ENCODE data around the gene MYB. TPM values are rescaled to one million over a fixed set of nuclear protein-coding genes. Genes with fewer than 3 reads are reported as not detected.

The MYB gene
- total RNA-seq, 1 experiment from 2014 or later = 8.3 TPM

DNA sequence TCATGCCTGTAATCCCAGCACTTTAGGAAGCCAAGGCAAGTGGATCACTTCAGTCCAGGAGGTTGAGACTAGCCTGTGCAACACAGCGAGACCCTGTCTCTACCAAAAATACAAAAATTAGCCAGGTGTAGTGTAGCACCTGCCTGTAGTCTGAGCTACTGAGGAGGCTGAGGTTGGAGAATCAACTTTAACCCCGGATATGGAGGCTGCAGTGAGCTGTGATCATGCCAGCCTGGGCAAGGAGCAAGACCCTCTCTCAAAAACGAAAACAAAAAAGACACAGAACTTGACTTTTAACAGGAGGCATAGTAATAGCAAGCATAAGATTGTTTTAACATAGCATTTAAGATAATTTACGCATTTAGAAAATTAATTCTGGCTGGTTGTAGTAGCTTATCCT lies 32.5 kb downstream of the MYB start:
- Histone ChIP-seq H3K9me3 (ENCODE audit: low read depth, low read length, poor library complexity, severe bottlenecking) (no peaks in the 10 kb centered on the region), H3K4me3 (ENCODE audit: low read depth, low read length, poor library complexity, severe bottlenecking) (no peak overlapping the region), H3K27ac (ENCODE audit: low read depth, low read length, poor library complexity, severe bottlenecking) (no peak overlapping the region), H3K27me3 (replicated peaks; ENCODE audit: insufficient read depth, low read depth, low read length, poor library complexity) (no peaks in the 10 kb centered on the region), H3K4me1 (ENCODE audit: insufficient read depth, low read length, poor library complexity, severe bottlenecking) (peaks cover 5% of the 10 kb centered on the region), H3K36me3 (ENCODE audit: insufficient read depth, low read length, poor library complexity, severe bottlenecking) (no peaks in the 10 kb centered on the region)
- intact Hi-C loops (cut with micrococcal nuclease; ENCODE audit: unreplicated experiment) = no loop called here
- no peak for TF ChIP-seq EZH2 (IDR thresholded peaks at IDR 0.05; ENCODE audit: borderline replicate concordance, low read depth, low read length, poor library complexity, severe bottlenecking)
- TF ChIP-seq, protein P1, sequence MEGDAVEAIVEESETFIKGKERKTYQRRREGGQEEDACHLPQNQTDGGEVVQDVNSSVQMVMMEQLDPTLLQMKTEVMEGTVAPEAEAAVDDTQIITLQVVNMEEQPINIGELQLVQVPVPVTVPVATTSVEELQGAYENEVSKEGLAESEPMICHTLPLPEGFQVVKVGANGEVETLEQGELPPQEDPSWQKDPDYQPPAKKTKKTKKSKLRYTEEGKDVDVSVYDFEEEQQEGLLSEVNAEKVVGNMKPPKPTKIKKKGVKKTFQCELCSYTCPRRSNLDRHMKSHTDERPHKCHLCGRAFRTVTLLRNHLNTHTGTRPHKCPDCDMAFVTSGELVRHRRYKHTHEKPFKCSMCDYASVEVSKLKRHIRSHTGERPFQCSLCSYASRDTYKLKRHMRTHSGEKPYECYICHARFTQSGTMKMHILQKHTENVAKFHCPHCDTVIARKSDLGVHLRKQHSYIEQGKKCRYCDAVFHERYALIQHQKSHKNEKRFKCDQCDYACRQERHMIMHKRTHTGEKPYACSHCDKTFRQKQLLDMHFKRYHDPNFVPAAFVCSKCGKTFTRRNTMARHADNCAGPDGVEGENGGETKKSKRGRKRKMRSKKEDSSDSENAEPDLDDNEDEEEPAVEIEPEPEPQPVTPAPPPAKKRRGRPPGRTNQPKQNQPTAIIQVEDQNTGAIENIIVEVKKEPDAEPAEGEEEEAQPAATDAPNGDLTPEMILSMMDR (conservative IDR thresholded peaks at IDR 0.05; ENCODE audit: low read depth, low read length) = no peak
- BruUV-seq (replicated peaks) = no TSS peak
- CTCF ChIA-PET = no interaction called here
- no peak for DNase-seq (ENCODE audit: low spot score)
- POLR2A ChIA-PET (ENCODE audit: low non-redundant PET) = no interaction called here

GRCh38 chr6:135215160-135215559 lies 34.1 kb downstream of the MYB start:
- no TSS peak for BruUV-seq (replicated peaks)
- TF ChIP-seq, protein P1 (conservative IDR thresholded peaks at IDR 0.05; ENCODE audit: low read depth, low read length) = no peak
- TF ChIP-seq EZH2 (IDR thresholded peaks at IDR 0.05; ENCODE audit: borderline replicate concordance, low read depth, low read length, poor library complexity, severe bottlenecking) = no peak

GRCh38 chr6:135215563-135215962 lies 34.5 kb downstream of the MYB start:
- no peak overlapping the region for H3K27ac ChIP-seq (ENCODE audit: low read depth, low read length, poor library complexity, severe bottlenecking)
- intact Hi-C loops (cut with micrococcal nuclease; ENCODE audit: unreplicated experiment) = no loop called here
- ChIA-PET CTCF (no interaction called here), POLR2A (ENCODE audit: low non-redundant PET) (no interaction called here)
- no peak overlapping the region for H3K4me3 ChIP-seq (ENCODE audit: low read depth, low read length, poor library complexity, severe bottlenecking)
- no peak for TF ChIP-seq EZH2 (IDR thresholded peaks at IDR 0.05; ENCODE audit: borderline replicate concordance, low read depth, low read length, poor library complexity, severe bottlenecking)
- TF ChIP-seq, protein P1 (conservative IDR thresholded peaks at IDR 0.05; ENCODE audit: low read depth, low read length) = no peak
- H3K9me3 ChIP-seq (ENCODE audit: low read depth, low read length, poor library complexity, severe bottlenecking) = no peaks in the 10 kb centered on the region
- DNase-seq (ENCODE audit: low spot score) = no peak
- no peaks in the 10 kb centered on the region for H3K36me3 ChIP-seq (ENCODE audit: insufficient read depth, low read length, poor library complexity, severe bottlenecking)
- H3K4me1 ChIP-seq (ENCODE audit: insufficient read depth, low read length, poor library complexity, severe bottlenecking) = peaks cover 5% of the 10 kb centered on the region
- H3K27me3 ChIP-seq (replicated peaks; ENCODE audit: insufficient read depth, low read depth, low read length, poor library complexity) = no peaks in the 10 kb centered on the region
- no TSS peak for BruUV-seq (replicated peaks)

More at GRCh38 chr6:135215160-135215559, 34.1 kb downstream of the MYB start:
- H3K9me3 ChIP-seq (ENCODE audit: low read depth, low read length, poor library complexity, severe bottlenecking) = no peaks in the 10 kb centered on the region
- intact Hi-C loops (cut with micrococcal nuclease; ENCODE audit: unreplicated experiment) = no loop called here
- ChIA-PET POLR2A (ENCODE audit: low non-redundant PET) (no interaction called here), CTCF (no interaction called here)
- peaks cover 5% of the 10 kb centered on the region for H3K4me1 ChIP-seq (ENCODE audit: insufficient read depth, low read length, poor library complexity, severe bottlenecking)
- H3K27ac ChIP-seq (ENCODE audit: low read depth, low read length, poor library complexity, severe bottlenecking) = no peak overlapping the region
- H3K4me3 ChIP-seq (ENCODE audit: low read depth, low read length, poor library complexity, severe bottlenecking) = no peak overlapping the region
- no peak for DNase-seq (ENCODE audit: low spot score)
- no peaks in the 10 kb centered on the region for H3K27me3 ChIP-seq (replicated peaks; ENCODE audit: insufficient read depth, low read depth, low read length, poor library complexity)
- H3K36me3 ChIP-seq (ENCODE audit: insufficient read depth, low read length, poor library complexity, severe bottlenecking) = no peaks in the 10 kb centered on the region
